ELF-1 (cell line): ENCODE results near the gene LSAMP.

Experiments
- DNase-seq: peaks from one replicate; pipeline ENCODE4 v3.0.0-alpha.2; 2016; ENCODE audit warnings: low read depth, low spot score

The LSAMP gene

DNA sequence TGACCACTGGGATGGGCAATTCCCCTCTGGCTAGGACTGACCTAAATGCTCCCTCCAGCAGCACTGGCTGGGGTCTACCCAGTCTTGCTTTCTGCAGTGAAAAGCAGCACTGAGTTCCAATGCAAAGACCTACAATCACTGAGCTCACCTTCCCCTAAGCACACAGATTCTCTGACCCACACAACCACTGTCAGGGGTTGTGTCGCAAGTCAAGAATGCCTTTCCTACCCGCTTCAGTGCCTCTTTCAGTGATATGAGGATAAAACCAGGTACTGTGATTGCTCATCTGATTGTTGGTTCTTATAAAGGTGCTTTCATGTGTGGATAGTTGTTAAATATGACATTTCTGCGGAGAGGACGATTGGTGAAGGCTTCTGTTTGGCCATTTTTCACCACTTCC lies 476.4 kb downstream of the LSAMP start:
- no peak for DNase-seq

DNA sequence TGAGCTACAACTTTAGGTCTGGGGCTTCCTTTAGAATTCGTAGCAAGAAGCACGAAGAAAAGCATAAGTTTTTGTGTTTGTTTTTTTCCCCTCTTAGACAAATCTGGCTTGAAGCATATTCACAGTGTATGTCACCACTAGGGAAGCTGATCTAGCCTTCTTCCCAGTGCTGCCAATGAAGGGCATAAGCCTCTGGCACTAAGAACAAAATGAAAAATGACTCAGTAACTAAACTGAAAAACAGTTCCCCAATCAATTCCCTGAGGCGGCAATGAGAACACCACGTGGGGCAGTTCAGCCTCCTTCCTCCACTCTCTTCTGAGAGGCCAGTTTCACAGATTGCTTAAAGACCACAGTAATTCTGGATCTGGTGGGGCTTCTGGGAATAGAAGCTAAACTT lies 483.9 kb downstream of the LSAMP start:
- DNase-seq, result no peak

DNA sequence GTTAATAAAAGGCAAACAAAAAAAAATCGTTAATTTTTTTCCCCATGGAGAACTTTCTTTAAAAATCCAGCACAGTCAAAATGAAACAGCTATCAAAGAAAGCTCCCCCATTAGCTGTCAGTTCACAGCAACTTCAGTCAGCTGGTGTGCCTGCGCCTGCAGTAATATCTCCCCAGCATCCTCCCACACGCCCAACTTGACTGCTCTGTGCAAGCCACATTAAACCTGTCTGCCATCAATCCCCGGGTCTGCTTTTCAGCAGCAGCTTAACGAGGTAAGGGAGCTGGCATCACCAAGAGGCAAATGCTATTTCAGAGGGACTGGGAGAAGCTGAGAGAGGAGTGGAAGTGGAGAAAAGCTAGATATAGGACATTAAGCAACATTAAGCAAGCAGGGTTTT lies 484.5 kb downstream of the LSAMP start:
- peak; percentile 5 for DNase-seq

DNA sequence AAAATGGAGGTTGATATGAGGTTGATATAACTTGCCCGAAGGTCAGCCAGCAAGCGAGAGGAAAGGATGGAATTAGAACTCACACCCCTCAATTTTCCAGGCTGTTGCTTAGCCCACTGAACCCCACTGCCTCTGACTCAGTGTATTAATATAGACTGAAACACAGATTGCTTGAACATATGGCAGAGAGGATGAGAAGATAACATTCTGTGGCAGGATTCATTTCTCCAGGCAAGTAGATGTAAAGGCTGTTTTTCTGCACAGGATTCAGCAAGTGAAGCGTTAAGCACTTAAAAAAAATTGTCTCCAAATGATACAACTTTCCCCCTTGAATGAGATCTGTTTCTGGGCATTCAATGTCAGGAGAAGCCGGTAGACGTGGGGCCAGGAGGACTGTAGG lies 486.8 kb downstream of the LSAMP start:
- DNase-seq, result no peak

DNA sequence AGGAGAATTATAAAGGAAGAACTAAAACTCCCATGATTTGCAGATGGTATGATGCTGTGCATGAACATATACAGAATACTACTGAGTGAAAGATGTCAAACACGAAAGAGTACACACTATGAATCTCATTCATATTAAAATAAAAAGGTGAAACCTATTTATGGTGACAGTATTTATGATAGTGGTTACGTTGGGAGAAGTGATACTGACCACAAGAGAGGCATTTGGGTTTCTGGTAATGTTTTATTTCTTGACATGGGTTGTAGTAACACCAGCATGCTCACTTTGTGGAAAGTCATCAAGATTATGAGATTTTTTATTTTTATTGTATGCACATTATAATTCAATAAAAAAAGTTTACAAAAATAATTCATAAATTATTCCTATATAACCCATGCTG lies 498.0 kb downstream of the LSAMP start:
- no peak for DNase-seq

DNA sequence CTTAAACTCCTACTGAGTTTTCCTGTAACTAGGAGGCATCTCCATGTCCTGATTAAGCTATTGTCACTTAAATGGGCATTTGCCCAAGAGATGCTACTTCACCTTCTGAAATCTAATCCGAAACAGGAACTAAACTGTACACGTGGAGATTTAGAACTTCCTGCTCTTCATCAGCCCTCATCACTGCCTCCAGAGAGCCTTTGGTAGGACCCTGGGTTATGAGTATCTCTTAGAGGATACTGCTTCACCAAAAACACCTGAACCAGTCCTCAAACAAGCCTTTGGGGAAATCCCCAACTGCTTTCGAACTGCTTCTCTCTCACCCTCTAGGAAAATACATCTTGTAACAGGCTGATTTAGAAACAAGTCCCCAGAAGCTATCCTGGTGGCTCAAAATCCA lies 501.7 kb downstream of the LSAMP start:
- DNase-seq, result no peak

DNA sequence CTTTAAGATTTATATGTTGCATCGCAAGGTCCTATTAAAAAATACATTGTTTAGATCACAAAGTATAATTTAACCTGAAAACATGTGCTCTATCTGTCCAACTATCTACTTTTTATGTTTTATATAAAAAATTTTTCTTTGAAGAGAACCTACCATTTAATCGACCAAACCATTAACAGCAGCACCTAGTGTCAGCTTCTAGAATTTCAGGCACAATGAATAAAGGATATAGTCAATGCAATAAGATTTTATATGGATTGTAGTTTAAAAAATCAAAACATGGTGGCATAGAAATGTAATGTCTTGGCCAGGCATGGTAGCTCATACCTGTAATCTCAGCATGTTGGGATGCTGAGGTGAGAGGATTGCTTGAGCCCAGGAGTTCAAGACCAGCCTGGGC lies 508.2 kb downstream of the LSAMP start:
- DNase-seq, result no peak

DNA sequence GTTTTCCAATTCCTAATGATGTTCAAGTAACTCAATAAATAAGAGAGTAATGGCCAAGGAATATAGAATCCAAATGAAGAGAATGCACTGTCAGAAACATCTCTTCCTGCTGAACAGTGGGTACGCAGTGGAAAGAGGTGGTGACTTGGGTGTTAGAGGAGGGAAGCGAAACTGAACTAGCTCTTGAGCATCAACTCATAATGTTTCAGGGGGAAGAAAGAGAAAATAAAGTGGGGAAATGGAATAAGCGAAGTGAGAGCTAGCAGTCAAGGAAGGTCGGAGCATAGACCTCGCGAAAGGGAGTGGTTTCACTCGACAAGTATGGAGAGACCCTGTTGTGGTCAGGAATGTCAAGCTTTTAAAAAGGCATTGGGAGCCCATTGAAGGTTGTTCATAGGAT lies 512.5 kb downstream of the LSAMP start:
- no peak for DNase-seq

DNA sequence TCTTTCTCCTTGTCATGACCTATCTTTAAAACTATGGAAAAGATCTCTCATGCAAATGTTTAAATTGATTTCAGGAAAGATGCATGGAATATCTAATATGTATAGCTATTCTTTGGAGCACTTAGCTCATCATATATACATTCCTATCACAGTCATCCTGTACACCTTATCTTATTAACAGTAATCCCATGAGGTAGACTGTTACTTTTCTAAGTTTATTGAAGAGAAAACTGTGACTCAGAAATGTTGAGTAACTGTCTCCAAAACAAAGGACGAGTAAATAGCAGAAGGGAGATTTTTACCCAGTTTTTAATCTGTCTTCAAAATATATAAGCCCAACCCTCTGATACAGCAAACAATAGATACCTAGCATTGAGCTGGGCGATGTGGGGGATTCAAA lies 513.7 kb downstream of the LSAMP start:
- no peak for DNase-seq

DNA sequence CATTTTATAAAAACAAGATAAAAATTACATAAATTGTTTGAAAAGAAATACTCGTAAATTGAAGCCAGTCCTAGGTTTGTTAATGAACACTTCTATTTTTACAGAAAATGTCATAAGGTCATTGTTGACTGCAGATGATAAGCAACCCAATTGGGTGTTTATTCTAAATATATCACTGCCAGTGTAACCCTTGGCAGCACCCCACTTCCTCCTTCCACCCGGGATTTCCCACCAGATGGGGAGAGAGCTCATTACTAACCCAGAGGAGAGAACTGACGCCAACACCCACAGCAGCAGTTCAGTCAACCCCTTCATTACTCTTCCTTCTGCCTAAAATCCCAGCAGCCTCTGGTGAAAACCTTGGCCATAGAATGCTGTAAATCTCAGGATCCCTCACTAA lies 514.4 kb downstream of the LSAMP start:
- no peak for DNase-seq

DNA sequence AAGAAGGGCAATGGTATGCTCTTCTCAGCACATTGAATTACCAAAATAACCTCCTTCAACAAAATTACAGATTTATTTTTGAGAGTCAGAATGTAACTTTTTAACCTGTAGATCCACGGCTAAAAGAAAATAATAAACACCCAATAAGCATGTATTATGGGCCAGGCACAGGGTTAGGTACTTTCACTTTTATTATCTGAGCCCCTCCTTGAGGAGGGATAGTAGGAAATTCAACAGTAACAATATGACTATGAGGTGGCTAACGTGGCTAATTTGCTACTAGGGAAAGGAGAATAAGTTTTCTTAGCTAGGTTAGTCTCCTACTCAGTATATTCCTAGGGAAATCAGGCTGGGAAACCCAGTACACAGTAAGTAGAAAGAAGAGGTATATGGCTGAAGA lies 515.1 kb downstream of the LSAMP start:
- no peak for DNase-seq

DNA sequence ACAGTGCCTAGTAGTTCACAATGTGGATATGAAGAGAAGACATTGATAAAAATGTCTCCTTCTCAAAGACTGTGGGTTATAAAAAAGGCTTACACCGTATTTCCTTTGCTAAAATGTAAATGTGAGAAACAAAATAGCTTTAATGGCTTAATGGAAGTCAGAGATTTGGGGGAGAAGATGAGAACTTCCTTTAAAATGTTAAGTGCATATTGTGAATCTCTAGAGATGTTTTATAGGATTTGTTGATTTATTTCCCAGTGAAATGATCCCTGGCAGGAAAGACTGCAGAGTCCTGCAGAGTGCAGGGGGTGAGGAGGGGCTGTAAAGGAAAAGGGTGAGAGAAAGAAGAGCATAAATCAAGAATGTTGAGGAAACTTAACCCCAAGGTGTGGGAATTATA lies 516.9 kb downstream of the LSAMP start:
- no peak for DNase-seq

DNA sequence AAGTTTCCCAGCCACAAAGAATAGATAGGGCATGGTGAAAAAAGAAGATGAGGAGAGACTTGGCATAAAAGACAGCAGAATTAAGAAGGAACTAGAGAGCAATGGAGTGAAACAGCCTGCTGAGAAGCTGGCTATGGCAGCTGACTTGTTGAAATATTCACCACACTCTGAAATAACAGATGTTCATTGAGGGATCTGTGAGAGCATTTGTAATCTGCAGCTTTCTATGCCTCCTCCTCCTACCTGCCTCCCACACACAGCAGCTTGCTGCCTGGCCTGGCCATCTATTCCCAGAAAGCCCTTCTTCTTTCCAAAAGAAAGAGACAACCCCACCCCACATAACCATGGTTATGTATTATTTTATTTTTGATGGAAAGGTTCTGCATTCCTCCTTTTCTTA lies 518.1 kb downstream of the LSAMP start:
- no peak for DNase-seq

DNA sequence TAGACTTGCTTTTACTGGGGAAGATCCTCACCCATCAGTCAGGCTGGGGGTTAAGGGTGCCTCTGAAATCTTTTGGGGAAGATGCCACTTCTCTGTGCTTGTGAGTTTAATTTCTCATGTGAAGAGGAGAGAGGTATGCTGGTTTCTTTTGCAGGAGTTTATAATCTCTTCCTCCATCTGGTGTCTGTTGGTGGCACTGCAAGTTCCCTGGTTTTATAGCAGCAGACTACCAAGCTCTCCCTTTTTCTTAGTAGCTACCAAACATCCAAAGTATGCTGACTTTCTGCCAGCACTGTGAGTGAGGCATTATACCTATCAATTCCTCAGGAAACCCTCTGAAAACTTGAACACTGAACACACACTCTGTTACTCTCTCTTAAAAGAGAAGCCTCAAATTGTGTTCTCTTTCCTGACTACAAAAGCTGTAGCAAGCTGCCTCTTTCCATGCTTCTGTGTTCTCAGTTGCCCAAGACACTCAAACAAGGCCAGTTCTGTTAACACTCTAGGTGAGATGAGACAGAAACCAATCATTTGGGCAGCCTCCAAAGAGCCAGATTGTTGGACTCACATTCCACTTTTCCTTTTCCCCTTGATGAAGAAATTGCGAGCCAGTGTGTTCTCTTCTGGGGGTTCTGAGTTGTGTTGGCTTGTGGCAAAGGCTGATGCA lies 522.5 kb downstream of the LSAMP start:
- DNase-seq, result peak; percentile 53

DNA sequence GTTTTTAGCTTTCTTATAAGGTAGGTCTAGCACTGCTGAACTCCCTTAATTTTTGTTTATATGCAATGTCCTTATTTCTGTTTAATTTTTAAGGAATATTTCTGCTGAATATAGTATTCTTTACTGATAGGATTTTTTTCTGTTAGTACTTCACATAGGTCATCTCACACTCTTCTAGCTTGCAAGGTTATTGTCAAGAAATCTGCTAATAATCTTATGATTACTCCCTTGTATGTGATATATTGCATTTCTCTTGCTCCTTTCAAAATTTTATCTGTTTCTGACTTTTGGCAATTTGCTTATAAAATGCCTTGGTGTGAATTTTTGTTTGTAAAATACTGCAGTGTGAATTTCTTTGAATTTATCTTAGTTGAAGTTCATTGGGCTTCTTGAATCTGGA lies 523.6 kb downstream of the LSAMP start:
- DNase-seq, result no peak

DNA sequence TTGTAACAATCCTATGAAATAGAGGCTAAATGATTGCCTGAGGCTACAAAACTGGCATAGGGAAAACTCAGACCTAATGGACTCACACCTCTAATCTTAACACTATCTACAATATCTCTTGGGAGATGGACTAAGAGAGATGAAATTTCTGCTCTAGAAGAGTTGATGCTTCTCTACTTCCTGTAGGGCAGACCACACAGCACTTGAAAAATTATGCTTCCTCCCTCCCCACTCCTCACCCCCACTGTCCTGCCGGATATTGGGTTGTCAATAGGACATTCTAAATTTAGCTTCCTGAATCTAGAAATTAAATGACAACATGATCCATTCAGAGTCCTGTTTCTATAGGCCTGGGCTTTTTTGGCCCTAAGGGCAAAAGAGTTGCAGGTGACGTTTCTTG lies 526.4 kb downstream of the LSAMP start:
- no peak for DNase-seq

DNA sequence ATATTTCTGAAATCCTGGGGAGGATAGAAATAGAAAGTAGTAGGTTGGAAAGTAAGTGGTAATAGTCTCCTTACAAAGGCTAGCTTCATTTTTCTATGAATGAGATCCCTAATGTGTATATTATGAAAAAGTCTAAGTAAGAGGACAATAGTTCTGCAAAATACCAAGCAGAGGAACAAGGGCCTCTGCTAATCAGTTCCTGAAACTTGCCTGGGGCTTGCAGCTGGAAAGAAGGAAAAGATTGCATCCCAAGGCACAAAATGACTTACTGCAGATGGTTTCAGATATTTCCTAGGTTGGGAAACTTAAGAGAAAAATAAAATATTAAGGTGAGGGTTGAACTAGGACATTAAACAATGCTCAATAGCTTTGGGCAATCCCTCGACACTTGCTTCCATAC lies 528.4 kb downstream of the LSAMP start:
- DNase-seq, result no peak

DNA sequence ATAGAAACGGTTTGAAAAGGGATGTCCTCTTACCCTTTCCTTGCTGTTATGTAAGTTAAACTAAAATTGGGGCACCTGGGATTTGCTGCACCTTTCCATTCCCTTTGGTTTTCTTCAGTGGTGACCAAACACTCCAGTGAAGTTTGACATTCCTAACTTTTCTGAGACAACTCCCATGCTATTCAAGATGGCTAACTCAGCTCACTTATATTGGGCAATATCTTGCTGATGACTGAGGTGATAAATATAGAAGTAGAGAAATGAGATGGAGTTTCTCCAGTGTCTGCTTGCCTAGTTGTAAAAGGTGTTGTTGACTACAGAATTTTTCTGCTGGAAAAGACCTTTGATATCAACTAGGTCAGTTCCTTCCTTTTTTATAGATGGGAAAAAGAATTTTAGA lies 530.2 kb downstream of the LSAMP start:
- no peak for DNase-seq

DNA sequence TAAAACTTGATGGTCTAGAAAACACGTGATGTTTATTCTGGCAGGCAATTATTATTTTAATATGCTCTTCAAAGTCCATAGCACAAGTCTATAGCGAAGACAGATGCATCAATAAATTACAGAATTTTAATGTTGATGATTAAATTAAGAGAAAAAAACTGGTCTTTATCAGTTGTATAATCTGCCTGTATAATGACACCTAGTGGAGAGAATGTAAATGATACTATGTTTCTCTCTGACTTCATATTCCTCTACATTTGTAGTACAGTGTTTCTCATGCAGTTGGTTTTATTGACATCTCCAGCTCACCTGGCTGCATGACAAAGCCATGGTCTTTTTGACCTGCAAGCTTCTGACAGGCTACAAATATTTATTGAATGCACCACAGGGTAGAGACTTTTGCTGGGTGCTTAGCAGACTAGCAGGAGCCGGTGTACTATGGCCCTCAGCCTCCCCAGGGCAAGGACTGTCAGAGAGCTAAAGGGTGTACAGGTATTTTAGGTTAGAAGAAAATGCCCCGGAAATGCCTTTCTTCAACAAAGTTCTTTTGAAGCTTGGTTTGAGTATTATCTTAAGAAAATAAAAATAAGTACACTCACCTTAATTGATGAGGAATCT lies 532.1 kb downstream of the LSAMP start:
- peak; percentile 7 for DNase-seq

DNA sequence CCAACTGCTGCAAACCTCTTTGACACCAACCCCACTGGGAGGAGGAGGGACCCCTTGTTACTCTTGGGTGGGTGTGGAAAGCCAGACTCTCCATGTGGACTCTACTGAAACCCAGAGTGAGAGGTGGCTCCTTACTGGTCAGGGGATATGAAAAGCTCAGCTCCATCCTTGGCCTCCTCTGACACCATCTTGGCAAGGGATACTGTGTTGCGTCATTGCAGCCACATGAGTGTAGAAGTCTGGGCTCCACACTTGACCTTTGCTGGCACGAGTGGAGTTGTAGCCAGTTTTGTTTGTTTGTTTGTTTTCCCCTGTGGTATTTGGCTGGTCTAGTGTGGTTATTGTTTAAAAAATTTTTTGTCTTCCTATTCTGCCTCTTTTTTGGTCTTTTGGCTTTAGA lies 532.9 kb downstream of the LSAMP start:
- no peak for DNase-seq

DNA sequence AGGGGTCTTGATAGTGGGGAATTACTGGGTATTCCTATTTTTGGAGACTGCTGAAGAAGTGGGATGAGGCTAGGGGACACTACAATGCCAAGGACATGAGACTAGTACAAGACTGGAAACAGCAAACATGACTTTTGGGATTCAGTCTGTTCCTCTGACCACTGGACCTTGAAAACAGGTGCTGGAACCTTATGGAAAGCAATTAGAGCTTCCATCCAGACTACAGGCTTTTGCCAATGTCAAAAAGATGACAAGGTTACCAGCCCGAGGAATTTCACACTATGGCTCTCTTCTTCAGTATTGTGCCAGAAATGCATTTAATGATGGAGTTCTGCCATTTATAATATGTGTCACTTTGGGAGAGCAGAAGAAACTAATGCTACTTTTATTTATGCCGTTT lies 539.4 kb downstream of the LSAMP start:
- DNase-seq, result no peak

DNA sequence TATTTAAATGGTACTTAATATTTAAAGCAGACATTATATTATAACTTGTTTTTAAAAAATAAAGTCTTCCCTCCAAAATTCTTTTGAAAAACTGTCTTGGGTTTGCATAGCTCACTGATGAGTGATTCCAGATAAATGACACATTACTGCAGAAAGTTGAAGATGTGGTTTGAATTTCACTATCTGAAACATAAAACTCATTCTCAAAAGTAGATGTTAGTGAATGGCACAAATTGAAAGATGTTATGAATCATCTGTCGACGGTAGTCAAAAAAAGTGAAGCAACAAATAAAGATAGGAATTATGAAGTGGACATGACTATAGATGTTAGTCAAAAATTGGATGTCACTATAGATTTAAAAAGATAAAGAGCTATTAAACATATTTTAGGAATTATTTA lies 541.4 kb downstream of the LSAMP start:
- DNase-seq, result no peak

DNA sequence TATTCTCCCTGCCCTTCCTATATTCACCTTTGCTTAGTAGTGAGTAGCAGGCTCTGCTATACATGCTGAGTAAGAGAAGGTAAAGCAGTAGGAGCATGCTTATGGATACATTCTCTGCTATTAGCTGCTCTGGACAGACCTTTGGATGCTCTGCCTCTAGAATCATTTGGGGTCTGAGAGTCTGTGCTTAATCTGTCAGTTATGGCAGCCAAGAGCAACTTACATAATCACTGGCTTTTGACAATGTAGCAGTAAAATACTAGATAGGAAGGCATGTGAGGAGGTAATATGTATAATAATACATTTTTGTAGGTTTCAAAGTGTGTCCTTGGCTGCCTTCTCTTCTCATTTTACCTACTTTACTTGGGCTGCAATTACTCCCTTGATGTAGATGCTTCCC lies 544.3 kb downstream of the LSAMP start:
- DNase-seq, result no peak

DNA sequence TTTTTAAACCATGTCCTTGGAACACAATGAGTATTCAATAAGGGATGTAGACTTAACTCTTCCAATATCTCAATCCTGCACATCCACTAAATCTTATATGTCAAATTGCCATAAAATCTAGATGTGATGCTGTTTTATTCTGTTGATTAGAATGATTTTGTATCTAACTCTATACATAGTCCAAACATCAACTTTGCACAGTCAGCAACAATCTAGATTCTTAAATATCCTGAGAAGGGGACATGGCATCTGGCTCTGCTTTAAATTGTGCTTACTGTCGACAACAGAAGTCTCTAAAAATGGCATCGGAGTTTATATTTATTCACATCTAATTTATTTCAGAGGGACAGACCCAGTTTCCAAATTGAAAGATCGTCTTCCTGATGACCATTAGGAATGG lies 545.8 kb downstream of the LSAMP start:
- DNase-seq, result no peak
